ENCODE results near the gene TBL1X. TPM values are rescaled to one million over a fixed set of nuclear protein-coding genes. Genes with fewer than 3 reads are reported as not detected.

Gene TBL1X
- total RNA-seq, 4 donors from 2014 or later: 27.7 to 49.1 (median 39.6) TPM

DNA sequence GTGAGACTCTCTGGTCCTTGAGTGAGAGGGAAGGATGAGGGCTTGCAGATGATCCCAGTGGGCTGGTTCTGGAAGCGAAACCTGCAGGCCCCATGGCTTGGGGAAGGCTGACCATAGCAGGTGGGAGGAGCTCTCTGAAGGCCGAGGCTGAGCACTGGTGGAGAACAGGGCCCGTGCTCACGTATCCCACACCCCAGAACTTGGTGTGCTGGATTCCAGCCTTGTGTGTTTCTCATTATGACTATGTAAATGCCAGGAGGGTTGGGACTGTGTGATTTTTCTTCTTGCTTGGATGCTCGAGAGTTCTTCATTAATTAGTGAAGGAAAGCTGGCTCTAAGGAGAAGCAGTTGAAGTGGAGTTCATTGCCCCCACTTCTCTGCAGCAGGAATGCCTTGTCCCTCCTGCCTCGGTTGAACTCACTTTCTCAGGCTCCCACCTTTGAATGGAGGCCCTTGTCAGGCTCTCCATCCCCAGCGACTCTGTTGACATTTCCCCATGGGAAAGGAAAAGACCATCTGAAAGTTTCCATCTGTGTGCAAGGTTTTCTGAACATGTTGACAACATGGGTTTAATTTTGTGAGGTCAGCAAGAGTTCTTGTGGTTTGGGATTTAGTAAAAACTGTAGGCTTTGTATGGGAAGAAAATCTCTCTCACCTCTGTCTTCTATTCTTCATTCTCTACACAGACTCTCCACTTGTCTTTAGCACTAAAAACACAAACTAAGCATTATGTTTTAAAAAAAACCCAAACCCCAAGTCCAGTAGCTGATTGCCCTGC lies 57.7 kb downstream of the TBL1X start:
- Histone ChIP-seq H3K9me3 (no peaks in the 10 kb centered on the region), H3K4me1 (peaks cover 0 to 43% (median 0%) of the 10 kb centered on the region in 3 donors), H3K36me3 (no peaks in the 10 kb centered on the region), H3K27ac (no peak overlapping the region), H3K4me3 (no peak overlapping the region), H3K27me3 (no peaks in the 10 kb centered on the region)
- TF ChIP-seq POLR2AphosphoS5 (IDR thresholded peaks at IDR 0.05) (no peak), POLR2A (IDR thresholded peaks at IDR 0.05) (no peak), EP300 (IDR thresholded peaks at IDR 0.05) (no peak), CTCF (IDR thresholded peaks at IDR 0.05) (no peak)
- ATAC-seq: no peak
- 20 to 71% methylated on average over 1 to 4 of the region's 7 CpGs for WGBS, 2 donors (ENCODE audit: low coverage in 1 of 2)

GRCh38 chrX:9525511-9526248 lies 60.8 kb downstream of the TBL1X start:
- H3K9me3 ChIP-seq: no peaks in the 10 kb centered on the region
- peaks cover 0 to 25% (median 0%) of the 10 kb centered on the region in 3 donors for H3K4me1 ChIP-seq
- no peak for ATAC-seq

GRCh38 chrX:9526965-9527364 lies 62.1 kb downstream of the TBL1X start:
- 49 to 92% methylated on average over 2 to 11 of the region's 14 CpGs for WGBS, 2 donors (ENCODE audit: low coverage in 1 of 2)
- H3K27me3 ChIP-seq: no peaks in the 10 kb centered on the region
- ATAC-seq: no peak
- TF ChIP-seq CTCF (IDR thresholded peaks at IDR 0.05) (no peak), EP300 (IDR thresholded peaks at IDR 0.05) (no peak), POLR2AphosphoS5 (IDR thresholded peaks at IDR 0.05) (no peak), POLR2A (IDR thresholded peaks at IDR 0.05) (no peak)
- no peak overlapping the region for H3K4me3 ChIP-seq
- H3K9me3 ChIP-seq: no peaks in the 10 kb centered on the region
- no peaks in the 10 kb centered on the region for H3K36me3 ChIP-seq
- no peak overlapping the region for H3K27ac ChIP-seq
- peaks cover 0 to 34% (median 0%) of the 10 kb centered on the region in 3 donors for H3K4me1 ChIP-seq

More at GRCh38 chrX:9525511-9526248, 60.8 kb downstream of the TBL1X start:
- no peak overlapping the region for H3K27ac ChIP-seq
- no peaks in the 10 kb centered on the region for H3K27me3 ChIP-seq
- H3K36me3 ChIP-seq: no peaks in the 10 kb centered on the region
- H3K4me3 ChIP-seq: no peak overlapping the region
- 15 to 21% methylated on average over 3 to 8 of the region's 8 CpGs for WGBS, 2 donors (ENCODE audit: low coverage in 1 of 2)
- no peak for TF ChIP-seq POLR2A (IDR thresholded peaks at IDR 0.05)
- no peak for TF ChIP-seq EP300 (IDR thresholded peaks at IDR 0.05)
- no peak for TF ChIP-seq CTCF (IDR thresholded peaks at IDR 0.05)
- no peak for TF ChIP-seq POLR2AphosphoS5 (IDR thresholded peaks at IDR 0.05)

- no CpG with 5 or more reads among the region's 7 CpGs for WGBS, 2 donors (ENCODE audit: low coverage in 1 of 2)
- Histone ChIP-seq H3K4me3 (no peak overlapping the region), H3K27me3 (no peaks in the 10 kb centered on the region), H3K36me3 (no peaks in the 10 kb centered on the region), H3K9me3 (no peaks in the 10 kb centered on the region), H3K4me1 (peaks cover 0 to 48% (median 0%) of the 10 kb centered on the region in 3 donors), H3K27ac (no peak overlapping the region)
- no peak for ATAC-seq
- TF ChIP-seq EP300 (IDR thresholded peaks at IDR 0.05) (no peak), POLR2A (IDR thresholded peaks at IDR 0.05) (no peak), CTCF (IDR thresholded peaks at IDR 0.05) (no peak), POLR2AphosphoS5 (IDR thresholded peaks at IDR 0.05) (no peak)
These were observed 63.6 kb downstream of the TBL1X start for GRCh38 chrX:9528498-9528897.
